Spleen (tissue), 7 donors: ENCODE data around the gene ZKSCAN1.

Source experiments
- POLR2A ChIP-seq, 3 donors: fragments of 450-650 bp; IDR thresholded peaks; one replicate each; pipeline ENCODE4 v1.5.1; 2017; ENCODE audit warnings: antibody characterized with exemption in 3 of 3, mild to moderate bottlenecking in 1 of 3
- POLR2AphosphoS5 ChIP-seq, 3 donors: sonication (generic); formaldehyde crosslinking; IDR thresholded peaks; one replicate each; pipeline ENCODE4 v1.5.1; 2017; ENCODE audit warnings: antibody characterized with exemption in 3 of 3
- TF ChIP-seq, protein P1 (sequence below), 11 experiments: fragments of 200-600 bp in 7 of 11; fragments of 450-650 bp in 4 of 11; sonication (generic) in 4 of 11; IDR thresholded peaks in 8 of 11; conservative IDR thresholded peaks in 3 of 11; 1 replicate in 7 of 11; 2 replicates in 4 of 11; pipeline versions ENCODE4 v1.4.0 to v1.8.0; 2016 to 2021; ENCODE audit warnings: antibody characterized with exemption in 11 of 11, inconsistent platforms in 4 of 11, mild to moderate bottlenecking in 1 of 11
- donor health status: DM: no; HTN: no; CAD: no; lungs with moderate emphysema.
- donor health status: DM: no; HTN: no; CAD: no.
- donor health status: DM: no; HTN: no; CAD: no.

DNA sequence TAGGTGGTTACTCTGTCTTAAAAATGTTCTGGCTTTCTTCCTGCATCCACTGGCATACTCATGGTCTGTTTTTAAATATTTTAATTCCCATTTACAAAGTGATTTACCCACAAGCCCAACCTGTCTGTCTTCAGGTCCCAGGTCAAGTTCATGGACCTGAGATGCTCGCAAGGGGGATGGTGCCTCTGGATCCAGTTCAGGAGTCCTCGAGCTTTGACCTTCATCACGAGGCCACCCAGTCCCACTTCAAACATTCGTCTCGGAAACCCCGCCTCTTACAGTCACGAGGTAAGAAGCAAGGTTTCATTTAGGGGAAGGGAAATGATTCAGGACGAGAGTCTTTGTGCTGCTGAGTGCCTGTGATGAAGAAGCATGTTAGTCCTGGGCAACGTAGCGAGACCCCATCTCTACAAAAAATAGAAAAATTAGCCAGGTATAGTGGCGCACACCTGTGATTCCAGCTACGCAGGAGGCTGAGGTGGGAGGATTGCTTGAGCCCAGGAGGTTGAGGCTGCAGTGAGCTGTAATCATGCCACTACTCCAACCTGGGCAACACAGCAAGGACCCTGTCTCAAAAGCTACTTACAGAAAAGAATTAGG lies 8.7 kb downstream of the ZKSCAN1 start:
- TF ChIP-seq, protein P1, sequence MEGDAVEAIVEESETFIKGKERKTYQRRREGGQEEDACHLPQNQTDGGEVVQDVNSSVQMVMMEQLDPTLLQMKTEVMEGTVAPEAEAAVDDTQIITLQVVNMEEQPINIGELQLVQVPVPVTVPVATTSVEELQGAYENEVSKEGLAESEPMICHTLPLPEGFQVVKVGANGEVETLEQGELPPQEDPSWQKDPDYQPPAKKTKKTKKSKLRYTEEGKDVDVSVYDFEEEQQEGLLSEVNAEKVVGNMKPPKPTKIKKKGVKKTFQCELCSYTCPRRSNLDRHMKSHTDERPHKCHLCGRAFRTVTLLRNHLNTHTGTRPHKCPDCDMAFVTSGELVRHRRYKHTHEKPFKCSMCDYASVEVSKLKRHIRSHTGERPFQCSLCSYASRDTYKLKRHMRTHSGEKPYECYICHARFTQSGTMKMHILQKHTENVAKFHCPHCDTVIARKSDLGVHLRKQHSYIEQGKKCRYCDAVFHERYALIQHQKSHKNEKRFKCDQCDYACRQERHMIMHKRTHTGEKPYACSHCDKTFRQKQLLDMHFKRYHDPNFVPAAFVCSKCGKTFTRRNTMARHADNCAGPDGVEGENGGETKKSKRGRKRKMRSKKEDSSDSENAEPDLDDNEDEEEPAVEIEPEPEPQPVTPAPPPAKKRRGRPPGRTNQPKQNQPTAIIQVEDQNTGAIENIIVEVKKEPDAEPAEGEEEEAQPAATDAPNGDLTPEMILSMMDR (IDR thresholded peaks at IDR 0.05 in 8 of 11, conservative IDR thresholded peaks at IDR 0.05 in 3 of 11) = no peak
- no peak for TF ChIP-seq POLR2A (IDR thresholded peaks at IDR 0.05)
- no peak for TF ChIP-seq POLR2AphosphoS5 (IDR thresholded peaks at IDR 0.05)
